ENCODE measurements around the gene HBEGF.

The HBEGF gene

DNA sequence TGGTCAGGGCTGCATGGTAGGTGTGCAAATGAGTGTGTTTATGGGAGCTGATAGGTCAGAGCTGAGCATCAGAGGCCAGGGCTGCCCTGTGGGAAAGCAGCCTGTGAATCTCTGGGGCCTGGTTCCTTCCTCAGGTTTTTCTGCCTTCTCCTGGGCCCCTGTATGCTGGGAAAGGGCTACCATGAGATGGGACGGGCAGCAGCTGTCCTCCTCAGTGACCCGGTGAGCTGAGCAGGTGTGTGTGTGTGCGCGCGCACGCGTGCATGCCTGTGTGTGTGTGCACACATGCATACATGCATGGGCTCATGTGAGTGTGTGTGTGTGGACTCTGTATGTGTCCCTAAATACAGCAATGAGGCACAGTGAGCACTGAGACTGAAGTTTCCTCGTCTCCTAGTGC lies 15.9 kb upstream of the HBEGF start:
- ATAC-seq = no peak
- TF ChIP-seq, protein P1, sequence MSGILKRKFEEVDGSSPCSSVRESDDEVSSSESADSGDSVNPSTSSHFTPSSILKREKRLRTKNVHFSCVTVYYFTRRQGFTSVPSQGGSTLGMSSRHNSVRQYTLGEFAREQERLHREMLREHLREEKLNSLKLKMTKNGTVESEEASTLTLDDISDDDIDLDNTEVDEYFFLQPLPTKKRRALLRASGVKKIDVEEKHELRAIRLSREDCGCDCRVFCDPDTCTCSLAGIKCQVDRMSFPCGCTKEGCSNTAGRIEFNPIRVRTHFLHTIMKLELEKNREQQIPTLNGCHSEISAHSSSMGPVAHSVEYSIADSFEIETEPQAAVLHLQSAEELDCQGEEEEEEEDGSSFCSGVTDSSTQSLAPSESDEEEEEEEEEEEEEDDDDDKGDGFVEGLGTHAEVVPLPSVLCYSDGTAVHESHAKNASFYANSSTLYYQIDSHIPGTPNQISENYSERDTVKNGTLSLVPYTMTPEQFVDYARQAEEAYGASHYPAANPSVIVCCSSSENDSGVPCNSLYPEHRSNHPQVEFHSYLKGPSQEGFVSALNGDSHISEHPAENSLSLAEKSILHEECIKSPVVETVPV (CRISPR knock-in tag; IDR thresholded peaks at IDR 0.05) = no peak
- no peak for TF ChIP-seq TCF4 (CRISPR knock-in tag; IDR thresholded peaks at IDR 0.05; ENCODE audit: borderline replicate concordance)
- TF ChIP-seq TOX (CRISPR knock-in tag; IDR thresholded peaks at IDR 0.05; ENCODE audit: borderline replicate concordance) = no peak
- TF ChIP-seq ESRRG (CRISPR knock-in tag; IDR thresholded peaks at IDR 0.05) = no peak
- no peak for TF ChIP-seq ZNF565 (CRISPR knock-in tag; conservative IDR thresholded peaks at IDR 0.05; ENCODE audit: low read depth)
- no peak for TF ChIP-seq POU6F1 (CRISPR knock-in tag; IDR thresholded peaks at IDR 0.05; ENCODE audit: borderline replicate concordance, low read depth)
- no peak for TF ChIP-seq ISL1 (CRISPR knock-in tag; IDR thresholded peaks at IDR 0.05)
- no peak for TF ChIP-seq ZFP3 (CRISPR knock-in tag; IDR thresholded peaks at IDR 0.05)
- no peak for TF ChIP-seq ZNF8 (CRISPR knock-in tag; IDR thresholded peaks at IDR 0.05)
- no peak for TF ChIP-seq ZNF70 (CRISPR knock-in tag; IDR thresholded peaks at IDR 0.05)
- no peak for TF ChIP-seq GLIS3 (CRISPR knock-in tag; IDR thresholded peaks at IDR 0.05)
- no peak for TF ChIP-seq SNAI2 (CRISPR knock-in tag; IDR thresholded peaks at IDR 0.05)
- no peak for TF ChIP-seq CSDC2 (CRISPR knock-in tag; IDR thresholded peaks at IDR 0.05)
- TF ChIP-seq ZC3H10 (CRISPR knock-in tag; IDR thresholded peaks at IDR 0.05) = no peak
- TF ChIP-seq ZFP30 (CRISPR knock-in tag; IDR thresholded peaks at IDR 0.05) = no peak
- no peak for TF ChIP-seq PPARA (CRISPR knock-in tag; IDR thresholded peaks at IDR 0.05; ENCODE audit: borderline replicate concordance)
- no peak for TF ChIP-seq TSHZ2 (CRISPR knock-in tag; IDR thresholded peaks at IDR 0.05)
- no peak for TF ChIP-seq RARB (CRISPR knock-in tag; IDR thresholded peaks at IDR 0.05)
- TF ChIP-seq, protein P2, sequence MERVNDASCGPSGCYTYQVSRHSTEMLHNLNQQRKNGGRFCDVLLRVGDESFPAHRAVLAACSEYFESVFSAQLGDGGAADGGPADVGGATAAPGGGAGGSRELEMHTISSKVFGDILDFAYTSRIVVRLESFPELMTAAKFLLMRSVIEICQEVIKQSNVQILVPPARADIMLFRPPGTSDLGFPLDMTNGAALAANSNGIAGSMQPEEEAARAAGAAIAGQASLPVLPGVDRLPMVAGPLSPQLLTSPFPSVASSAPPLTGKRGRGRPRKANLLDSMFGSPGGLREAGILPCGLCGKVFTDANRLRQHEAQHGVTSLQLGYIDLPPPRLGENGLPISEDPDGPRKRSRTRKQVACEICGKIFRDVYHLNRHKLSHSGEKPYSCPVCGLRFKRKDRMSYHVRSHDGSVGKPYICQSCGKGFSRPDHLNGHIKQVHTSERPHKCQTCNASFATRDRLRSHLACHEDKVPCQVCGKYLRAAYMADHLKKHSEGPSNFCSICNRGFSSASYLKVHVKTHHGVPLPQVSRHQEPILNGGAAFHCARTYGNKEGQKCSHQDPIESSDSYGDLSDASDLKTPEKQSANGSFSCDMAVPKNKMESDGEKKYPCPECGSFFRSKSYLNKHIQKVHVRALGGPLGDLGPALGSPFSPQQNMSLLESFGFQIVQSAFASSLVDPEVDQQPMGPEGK (CRISPR knock-in tag; IDR thresholded peaks at IDR 0.05; ENCODE audit: borderline replicate concordance) = no peak

DNA sequence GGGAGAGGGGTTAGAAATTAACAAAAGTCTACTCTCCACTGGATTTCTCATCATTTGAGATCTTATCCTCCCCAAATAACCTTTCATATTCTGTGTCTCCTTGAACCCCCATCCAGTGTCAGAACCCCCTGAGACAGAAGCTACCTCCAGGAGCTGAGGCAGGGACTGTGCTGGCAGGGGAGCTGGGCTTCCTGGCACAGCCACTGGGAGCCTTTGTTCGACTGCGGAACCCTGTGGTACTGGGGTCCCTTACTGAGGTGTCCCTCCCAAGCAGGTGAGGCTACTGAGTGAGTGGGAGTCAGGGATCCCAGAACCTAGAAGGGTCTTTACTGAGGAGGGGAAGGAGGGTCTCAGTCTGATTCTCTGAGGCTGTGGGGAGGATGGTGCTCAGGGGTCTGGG lies 15.5 kb upstream of the HBEGF start:
- TF ChIP-seq ZFP3 (CRISPR knock-in tag; IDR thresholded peaks at IDR 0.05) = no peak
- no peak for TF ChIP-seq POU6F1 (CRISPR knock-in tag; IDR thresholded peaks at IDR 0.05; ENCODE audit: borderline replicate concordance, low read depth)
- no peak for TF ChIP-seq ISL1 (CRISPR knock-in tag; IDR thresholded peaks at IDR 0.05)
- TF ChIP-seq TOX (CRISPR knock-in tag; IDR thresholded peaks at IDR 0.05; ENCODE audit: borderline replicate concordance) = no peak
- TF ChIP-seq TSHZ2 (CRISPR knock-in tag; IDR thresholded peaks at IDR 0.05) = no peak
- no peak for TF ChIP-seq ESRRG (CRISPR knock-in tag; IDR thresholded peaks at IDR 0.05)
- no peak for TF ChIP-seq PPARA (CRISPR knock-in tag; IDR thresholded peaks at IDR 0.05; ENCODE audit: borderline replicate concordance)
- no peak for TF ChIP-seq ZNF70 (CRISPR knock-in tag; IDR thresholded peaks at IDR 0.05)
- no peak for TF ChIP-seq ZC3H10 (CRISPR knock-in tag; IDR thresholded peaks at IDR 0.05)
- no peak for ATAC-seq
